Upper lobe of right lung (tissue), 1 donor: ENCODE measurements around the gene TMEM144. TPM values are rescaled to one million over a fixed set of nuclear protein-coding genes. Genes with fewer than 3 reads are reported as not detected.

Source experiments
- ATAC-seq: fragments of 200-7000 bp; cut with Tn5 transposase; one replicate; pipeline ENCODE4 v1.9.1; 2020; ENCODE audit warnings: mild to moderate bottlenecking, moderate library complexity
- DNase-seq: peaks from one replicate; pipeline ENCODE4 v3.0.0-alpha.2; 2020
- H3K27ac ChIP-seq: fragments of 200-600 bp; one replicate; pipeline ENCODE4 v1.8.0; 2022
- H3K27me3 ChIP-seq: fragments of 200-600 bp; one replicate; pipeline ENCODE4 v1.8.0; 2022; ENCODE audit warnings: mild to moderate bottlenecking
- H3K36me3 ChIP-seq: fragments of 200-600 bp; one replicate; pipeline ENCODE4 v1.8.0; 2022
- H3K4me1 ChIP-seq: fragments of 200-600 bp; one replicate; pipeline ENCODE4 v1.8.0; 2022
- H3K4me3 ChIP-seq: fragments of 200-600 bp; one replicate; pipeline ENCODE4 v1.8.0; 2022; ENCODE audit warnings: mild to moderate bottlenecking
- H3K9me3 ChIP-seq: fragments of 200-600 bp; one replicate; pipeline ENCODE4 v1.8.0; 2022
- intact Hi-C: fragments of 100-400 bp; cut with DNase I; formaldehyde crosslinking; loops from one replicate; pipeline ENCODE4 v1.11.0; 2022
- total RNA-seq: library from RNA; stranded (reverse); fragmentation: NEBNext Ultra II Directional; extraction: Animal tissue kit (Norgen Biotek cat#: 25700); gene quantifications from one replicate; pipeline ENCODE4 v1.2.1, GENCODE V29; 2021
- TF ChIP-seq, protein P1 (sequence below): fragments of 200-600 bp; IDR thresholded peaks from one replicate; pipeline ENCODE4 v1.8.0; 2022; ENCODE audit warnings: antibody characterized with exemption
- donor health status: DM: no; HTN: yes; CAD: no; lungs with severe emphysema.

Gene TMEM144
- total RNA-seq, 1 donor from 2014 or later, result 15.5 TPM

DNA sequence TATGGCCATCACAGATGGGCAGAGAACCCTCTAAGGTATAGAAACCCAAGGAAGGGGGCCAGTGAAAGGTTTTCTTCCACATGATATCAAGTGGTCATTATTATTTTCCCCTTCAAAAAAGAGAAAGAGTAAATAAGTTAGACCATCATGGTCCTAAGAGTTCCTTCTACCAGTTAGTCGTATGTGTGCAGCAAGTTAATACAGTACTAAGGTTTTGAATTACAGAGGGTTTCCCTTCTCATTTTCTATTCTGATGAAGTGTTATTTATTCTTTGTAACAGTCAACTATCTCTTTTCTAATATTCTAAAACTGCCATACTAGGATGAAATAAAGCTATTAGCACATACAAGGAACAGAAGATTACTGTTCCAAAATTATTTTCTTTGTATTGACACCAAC lies 94.4 kb downstream of the TMEM144 start:
- Histone ChIP-seq H3K36me3 (no peaks in the 10 kb centered on the region), H3K27me3 (no peaks in the 10 kb centered on the region), H3K4me1 (no peaks in the 10 kb centered on the region), H3K27ac (no peak overlapping the region), H3K9me3 (no peaks in the 10 kb centered on the region), H3K4me3 (no peak overlapping the region)
- ATAC-seq (no peak), DNase-seq (no peak)
- intact Hi-C loops, result no loop called here
- TF ChIP-seq, protein P1, sequence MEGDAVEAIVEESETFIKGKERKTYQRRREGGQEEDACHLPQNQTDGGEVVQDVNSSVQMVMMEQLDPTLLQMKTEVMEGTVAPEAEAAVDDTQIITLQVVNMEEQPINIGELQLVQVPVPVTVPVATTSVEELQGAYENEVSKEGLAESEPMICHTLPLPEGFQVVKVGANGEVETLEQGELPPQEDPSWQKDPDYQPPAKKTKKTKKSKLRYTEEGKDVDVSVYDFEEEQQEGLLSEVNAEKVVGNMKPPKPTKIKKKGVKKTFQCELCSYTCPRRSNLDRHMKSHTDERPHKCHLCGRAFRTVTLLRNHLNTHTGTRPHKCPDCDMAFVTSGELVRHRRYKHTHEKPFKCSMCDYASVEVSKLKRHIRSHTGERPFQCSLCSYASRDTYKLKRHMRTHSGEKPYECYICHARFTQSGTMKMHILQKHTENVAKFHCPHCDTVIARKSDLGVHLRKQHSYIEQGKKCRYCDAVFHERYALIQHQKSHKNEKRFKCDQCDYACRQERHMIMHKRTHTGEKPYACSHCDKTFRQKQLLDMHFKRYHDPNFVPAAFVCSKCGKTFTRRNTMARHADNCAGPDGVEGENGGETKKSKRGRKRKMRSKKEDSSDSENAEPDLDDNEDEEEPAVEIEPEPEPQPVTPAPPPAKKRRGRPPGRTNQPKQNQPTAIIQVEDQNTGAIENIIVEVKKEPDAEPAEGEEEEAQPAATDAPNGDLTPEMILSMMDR, result no peak

Other genes starting within 250 kb of the TMEM144 start
- gene GASK1B, start 37.5 kb upstream of the TMEM144 start, total RNA-seq, result 37.3 TPM